Stomach (tissue), 4 donors: Measurements from ENCODE around the gene C1orf159.

Experiments used
- CTCF ChIP-seq, 7 experiments: fragments of 450-650 bp in 4 of 7; fragments of 200-600 bp in 3 of 7; sonication (generic) in 3 of 7; IDR thresholded peaks; one replicate each; pipeline ENCODE4 v1.5.1; 2016 to 2019; ENCODE audit warnings: antibody characterized with exemption in 7 of 7, control low read depth in 2 of 7, mild to moderate bottlenecking in 1 of 7
- POLR2A ChIP-seq, 4 donors: fragments of 450-650 bp; IDR thresholded peaks; one replicate each; pipeline ENCODE4 v1.6.1; 2016; ENCODE audit warnings: antibody characterized with exemption in 4 of 4, control low read depth in 2 of 4, mild to moderate bottlenecking in 1 of 4, moderate library complexity in 1 of 4
- POLR2AphosphoS5 ChIP-seq, 3 donors: sonication (generic); formaldehyde crosslinking; IDR thresholded peaks; one replicate each; pipeline ENCODE4 v1.6.1; 2016; ENCODE audit warnings: antibody characterized with exemption in 3 of 3

GRCh38 chr1:1063945-1064831 lies 51.7 kb downstream of the C1orf159 start:
- TF ChIP-seq CTCF (IDR thresholded peaks at IDR 0.05) (peak in 5 of 7 experiments; percentile 87 to 94 (median 90)), POLR2AphosphoS5 (IDR thresholded peaks at IDR 0.05) (peak in 1 of 3 donors; percentile 33), POLR2A (IDR thresholded peaks at IDR 0.05) (no peak)
